Measurements from ENCODE around the gene CCDC150. TPM values are rescaled to one million over a fixed set of nuclear protein-coding genes. Genes with fewer than 3 reads are reported as not detected.

CCDC150 gene
- total and polyA plus RNA-seq, 2 donors from 2014 or later = 2.3 to 7.3 TPM

DNA sequence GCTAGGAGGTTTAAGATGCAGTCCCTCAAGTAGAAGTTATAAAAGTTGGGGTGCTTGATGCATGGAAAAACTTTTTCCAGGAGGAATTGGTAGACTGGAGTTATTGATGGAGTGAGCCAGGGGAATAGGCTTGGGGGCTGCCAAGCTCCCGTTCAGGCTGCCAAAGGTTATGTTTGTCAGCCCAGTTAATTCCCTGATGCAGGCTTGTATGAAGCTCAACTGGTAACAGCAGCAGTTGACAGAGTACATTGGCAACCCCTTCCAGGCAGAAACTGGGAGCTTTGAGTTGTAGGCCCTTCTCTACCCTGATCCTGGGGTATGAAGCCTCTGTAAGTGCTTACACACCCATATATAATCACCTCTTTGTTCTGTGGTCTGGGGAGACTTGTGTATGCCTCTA, 16.2 kb downstream of the CCDC150 start:
- H3K27ac ChIP-seq (ENCODE audit: low read depth in 2 of 2, low read length in 2 of 2) = no peak overlapping the region
- intact Hi-C loops (cut with DNase I) = no loop called here
- DNase-seq (no peak), FAIRE-seq (no peak)
- TF ChIP-seq, protein P1, sequence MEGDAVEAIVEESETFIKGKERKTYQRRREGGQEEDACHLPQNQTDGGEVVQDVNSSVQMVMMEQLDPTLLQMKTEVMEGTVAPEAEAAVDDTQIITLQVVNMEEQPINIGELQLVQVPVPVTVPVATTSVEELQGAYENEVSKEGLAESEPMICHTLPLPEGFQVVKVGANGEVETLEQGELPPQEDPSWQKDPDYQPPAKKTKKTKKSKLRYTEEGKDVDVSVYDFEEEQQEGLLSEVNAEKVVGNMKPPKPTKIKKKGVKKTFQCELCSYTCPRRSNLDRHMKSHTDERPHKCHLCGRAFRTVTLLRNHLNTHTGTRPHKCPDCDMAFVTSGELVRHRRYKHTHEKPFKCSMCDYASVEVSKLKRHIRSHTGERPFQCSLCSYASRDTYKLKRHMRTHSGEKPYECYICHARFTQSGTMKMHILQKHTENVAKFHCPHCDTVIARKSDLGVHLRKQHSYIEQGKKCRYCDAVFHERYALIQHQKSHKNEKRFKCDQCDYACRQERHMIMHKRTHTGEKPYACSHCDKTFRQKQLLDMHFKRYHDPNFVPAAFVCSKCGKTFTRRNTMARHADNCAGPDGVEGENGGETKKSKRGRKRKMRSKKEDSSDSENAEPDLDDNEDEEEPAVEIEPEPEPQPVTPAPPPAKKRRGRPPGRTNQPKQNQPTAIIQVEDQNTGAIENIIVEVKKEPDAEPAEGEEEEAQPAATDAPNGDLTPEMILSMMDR (IDR thresholded peaks at IDR 0.05; ENCODE audit: borderline replicate concordance, extremely low read depth, insufficient read depth) = no peak
- no peaks in the 10 kb centered on the region for H3K4me1 ChIP-seq (ENCODE audit: control insufficient read depth in 2 of 3, insufficient read depth in 2 of 3, low read depth in 1 of 3, low read length in 3 of 3)
- no peaks in the 10 kb centered on the region for H3K27me3 ChIP-seq (ENCODE audit: control insufficient read depth, insufficient read depth, low read length)
- H3K36me3 ChIP-seq (ENCODE audit: control insufficient read depth in 2 of 3, insufficient read depth in 3 of 3, low read length in 3 of 3) = no peaks in the 10 kb centered on the region
- H3K4me3 ChIP-seq (ENCODE audit: low read length in 3 of 3) = no peak overlapping the region
- peaks cover 0 to 28% (median 0%) of the 10 kb centered on the region in 3 donors for H3K9me3 ChIP-seq (ENCODE audit: control insufficient read depth in 2 of 3, insufficient read depth in 1 of 3, low read length in 3 of 3)
- H3K9ac ChIP-seq (ENCODE audit: low read length in 3 of 3) = no peak overlapping the region

DNA sequence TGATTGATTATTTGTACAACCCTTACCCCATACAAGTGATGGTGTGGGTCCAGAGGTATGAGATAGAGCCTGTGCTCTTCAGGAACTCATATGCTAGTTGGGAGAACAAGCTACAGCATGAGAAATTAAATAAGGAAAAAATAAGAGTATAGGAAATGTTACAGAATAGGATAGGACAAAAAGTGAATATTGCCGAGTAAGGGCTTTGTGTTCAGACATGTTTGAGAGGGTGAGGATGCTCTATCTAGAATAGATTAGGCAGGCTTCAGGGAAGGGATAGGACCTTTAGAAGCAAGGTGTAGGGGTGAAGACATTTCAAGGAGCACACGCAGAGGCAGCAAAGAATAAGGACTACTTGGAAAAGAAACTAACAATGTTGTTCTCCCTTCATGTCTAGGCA, 17.8 kb downstream of the CCDC150 start:
- TF ChIP-seq, protein P1 (IDR thresholded peaks at IDR 0.05; ENCODE audit: borderline replicate concordance, extremely low read depth, insufficient read depth) = no peak
- H3K36me3 ChIP-seq (ENCODE audit: control insufficient read depth in 2 of 3, insufficient read depth in 3 of 3, low read length in 3 of 3) = no peaks in the 10 kb centered on the region
- no peaks in the 10 kb centered on the region for H3K27me3 ChIP-seq (ENCODE audit: control insufficient read depth, insufficient read depth, low read length)
- H3K9me3 ChIP-seq (ENCODE audit: control insufficient read depth in 2 of 3, insufficient read depth in 1 of 3, low read length in 3 of 3) = peaks cover 0 to 14% (median 0%) of the 10 kb centered on the region in 3 donors
- H3K4me1 ChIP-seq (ENCODE audit: control insufficient read depth in 2 of 3, insufficient read depth in 2 of 3, low read depth in 1 of 3, low read length in 3 of 3) = no peaks in the 10 kb centered on the region
- intact Hi-C loops (cut with DNase I) = no loop called here
- DNase-seq = no peak
- no peak overlapping the region for H3K4me3 ChIP-seq (ENCODE audit: low read length in 3 of 3)
- FAIRE-seq = no peak
- H3K9ac ChIP-seq (ENCODE audit: low read length in 3 of 3) = no peak overlapping the region
- H3K27ac ChIP-seq (ENCODE audit: low read depth in 2 of 2, low read length in 2 of 2) = no peak overlapping the region

DNA sequence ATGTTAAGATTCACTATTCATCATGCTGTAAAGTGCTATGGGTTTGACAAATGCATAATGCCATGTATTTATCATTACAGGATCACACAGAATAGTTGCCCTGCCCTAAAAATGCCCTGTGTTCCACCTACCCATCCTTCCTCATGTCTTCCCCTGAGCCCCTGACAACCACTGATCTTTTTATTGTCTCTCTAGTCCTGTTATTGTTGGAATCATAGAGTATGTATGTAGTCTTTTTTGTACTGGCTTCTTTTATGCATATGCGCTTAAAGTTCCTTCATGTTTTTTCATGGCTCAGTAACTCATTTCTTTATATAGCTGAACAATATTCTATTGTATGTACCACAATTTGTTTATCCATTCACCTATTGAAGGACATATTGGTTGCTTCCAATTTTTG, 20.3 kb downstream of the CCDC150 start:
- no peaks in the 10 kb centered on the region for H3K36me3 ChIP-seq (ENCODE audit: control insufficient read depth in 2 of 3, insufficient read depth in 3 of 3, low read length in 3 of 3)
- no peak overlapping the region for H3K27ac ChIP-seq (ENCODE audit: low read depth in 2 of 2, low read length in 2 of 2)
- H3K27me3 ChIP-seq (ENCODE audit: control insufficient read depth, insufficient read depth, low read length) = no peaks in the 10 kb centered on the region
- H3K9me3 ChIP-seq (ENCODE audit: control insufficient read depth in 2 of 3, insufficient read depth in 1 of 3, low read length in 3 of 3) = no peaks in the 10 kb centered on the region
- H3K9ac ChIP-seq (ENCODE audit: low read length in 3 of 3) = no peak overlapping the region
- no peak overlapping the region for H3K4me3 ChIP-seq (ENCODE audit: low read length in 3 of 3)
- FAIRE-seq (no peak), DNase-seq (no peak)
- TF ChIP-seq, protein P1 (IDR thresholded peaks at IDR 0.05; ENCODE audit: borderline replicate concordance, extremely low read depth, insufficient read depth) = no peak
- intact Hi-C loops (cut with DNase I) = no loop called here
- H3K4me1 ChIP-seq (ENCODE audit: control insufficient read depth in 2 of 3, insufficient read depth in 2 of 3, low read depth in 1 of 3, low read length in 3 of 3) = no peaks in the 10 kb centered on the region

GRCh38 chr2:196660244-196660643, 20.7 kb downstream of the CCDC150 start:
- no peaks in the 10 kb centered on the region for H3K4me1 ChIP-seq (ENCODE audit: control insufficient read depth in 2 of 3, insufficient read depth in 2 of 3, low read depth in 1 of 3, low read length in 3 of 3)
- H3K27ac ChIP-seq (ENCODE audit: low read depth in 2 of 2, low read length in 2 of 2) = no peak overlapping the region
- no peaks in the 10 kb centered on the region for H3K36me3 ChIP-seq (ENCODE audit: control insufficient read depth in 2 of 3, insufficient read depth in 3 of 3, low read length in 3 of 3)
- H3K9ac ChIP-seq (ENCODE audit: low read length in 3 of 3) = no peak overlapping the region
- DNase-seq = no peak
- TF ChIP-seq, protein P1 (IDR thresholded peaks at IDR 0.05; ENCODE audit: borderline replicate concordance, extremely low read depth, insufficient read depth) = no peak
- H3K9me3 ChIP-seq (ENCODE audit: control insufficient read depth in 2 of 3, insufficient read depth in 1 of 3, low read length in 3 of 3) = no peaks in the 10 kb centered on the region
- no peak overlapping the region for H3K4me3 ChIP-seq (ENCODE audit: low read length in 3 of 3)
- intact Hi-C loops (cut with DNase I) = no loop called here
- no peak for FAIRE-seq
- no peaks in the 10 kb centered on the region for H3K27me3 ChIP-seq (ENCODE audit: control insufficient read depth, insufficient read depth, low read length)

All from kidney (tissue), 14 donors.